Panc1 (cell line): Measurements from ENCODE around the gene TECPR2.

Experiments used
- POLR2AphosphoS5 ChIP-seq: IDR thresholded peaks from 2 replicates; pipeline ENCODE4 v1.6.1; 2012; ENCODE audit warnings: mild to moderate bottlenecking, low read depth, low read length, moderate library complexity
- TCF7L2 ChIP-seq: IDR thresholded peaks from 2 replicates; pipeline ENCODE4 v1.6.1; 2011; ENCODE audit warnings: mild to moderate bottlenecking, low read depth, low read length, inconsistent platforms
- TF ChIP-seq, protein P1 (sequence below): fragments of 450-650 bp; IDR thresholded peaks from 2 replicates; pipeline ENCODE4 v1.5.1; 2017; ENCODE audit warnings: mild to moderate bottlenecking
- TF ChIP-seq, protein P2 (sequence below), 2 experiments: IDR thresholded peaks; 2 replicates each; pipeline ENCODE4 v1.6.1; 2011 to 2012; ENCODE audit warnings: low read depth in 2 of 2, control low read depth in 1 of 2, low read length in 1 of 2, mild to moderate bottlenecking in 1 of 2, moderate library complexity in 1 of 2; ENCODE audit not compliant: insufficient read depth in 1 of 2

DNA sequence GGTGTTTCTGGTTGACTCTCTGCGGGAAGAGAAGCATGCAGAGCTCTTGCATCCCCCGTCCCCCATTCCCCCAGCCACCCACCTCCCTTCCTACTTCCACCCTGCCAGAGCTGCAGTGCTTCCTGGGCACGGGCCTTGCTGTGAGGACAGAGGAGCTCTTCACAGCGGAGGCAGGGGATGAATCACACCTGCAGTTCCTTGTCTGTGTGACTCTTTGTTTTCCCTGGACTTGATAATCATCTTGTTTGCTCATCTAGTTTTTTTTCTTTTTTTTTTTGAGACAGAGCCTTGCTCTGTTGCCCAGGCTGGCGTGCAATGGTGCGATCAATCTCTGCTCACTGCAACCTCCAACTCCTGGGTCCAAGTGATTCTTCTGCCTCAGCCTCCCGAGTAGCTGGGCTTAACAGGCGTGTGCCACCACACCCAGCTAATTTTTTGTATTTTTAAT, 119.1 kb downstream of the TECPR2 start:
- TF ChIP-seq, protein P1, sequence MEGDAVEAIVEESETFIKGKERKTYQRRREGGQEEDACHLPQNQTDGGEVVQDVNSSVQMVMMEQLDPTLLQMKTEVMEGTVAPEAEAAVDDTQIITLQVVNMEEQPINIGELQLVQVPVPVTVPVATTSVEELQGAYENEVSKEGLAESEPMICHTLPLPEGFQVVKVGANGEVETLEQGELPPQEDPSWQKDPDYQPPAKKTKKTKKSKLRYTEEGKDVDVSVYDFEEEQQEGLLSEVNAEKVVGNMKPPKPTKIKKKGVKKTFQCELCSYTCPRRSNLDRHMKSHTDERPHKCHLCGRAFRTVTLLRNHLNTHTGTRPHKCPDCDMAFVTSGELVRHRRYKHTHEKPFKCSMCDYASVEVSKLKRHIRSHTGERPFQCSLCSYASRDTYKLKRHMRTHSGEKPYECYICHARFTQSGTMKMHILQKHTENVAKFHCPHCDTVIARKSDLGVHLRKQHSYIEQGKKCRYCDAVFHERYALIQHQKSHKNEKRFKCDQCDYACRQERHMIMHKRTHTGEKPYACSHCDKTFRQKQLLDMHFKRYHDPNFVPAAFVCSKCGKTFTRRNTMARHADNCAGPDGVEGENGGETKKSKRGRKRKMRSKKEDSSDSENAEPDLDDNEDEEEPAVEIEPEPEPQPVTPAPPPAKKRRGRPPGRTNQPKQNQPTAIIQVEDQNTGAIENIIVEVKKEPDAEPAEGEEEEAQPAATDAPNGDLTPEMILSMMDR, result no peak
- TF ChIP-seq TCF7L2, result no peak
- TF ChIP-seq, protein P2, sequence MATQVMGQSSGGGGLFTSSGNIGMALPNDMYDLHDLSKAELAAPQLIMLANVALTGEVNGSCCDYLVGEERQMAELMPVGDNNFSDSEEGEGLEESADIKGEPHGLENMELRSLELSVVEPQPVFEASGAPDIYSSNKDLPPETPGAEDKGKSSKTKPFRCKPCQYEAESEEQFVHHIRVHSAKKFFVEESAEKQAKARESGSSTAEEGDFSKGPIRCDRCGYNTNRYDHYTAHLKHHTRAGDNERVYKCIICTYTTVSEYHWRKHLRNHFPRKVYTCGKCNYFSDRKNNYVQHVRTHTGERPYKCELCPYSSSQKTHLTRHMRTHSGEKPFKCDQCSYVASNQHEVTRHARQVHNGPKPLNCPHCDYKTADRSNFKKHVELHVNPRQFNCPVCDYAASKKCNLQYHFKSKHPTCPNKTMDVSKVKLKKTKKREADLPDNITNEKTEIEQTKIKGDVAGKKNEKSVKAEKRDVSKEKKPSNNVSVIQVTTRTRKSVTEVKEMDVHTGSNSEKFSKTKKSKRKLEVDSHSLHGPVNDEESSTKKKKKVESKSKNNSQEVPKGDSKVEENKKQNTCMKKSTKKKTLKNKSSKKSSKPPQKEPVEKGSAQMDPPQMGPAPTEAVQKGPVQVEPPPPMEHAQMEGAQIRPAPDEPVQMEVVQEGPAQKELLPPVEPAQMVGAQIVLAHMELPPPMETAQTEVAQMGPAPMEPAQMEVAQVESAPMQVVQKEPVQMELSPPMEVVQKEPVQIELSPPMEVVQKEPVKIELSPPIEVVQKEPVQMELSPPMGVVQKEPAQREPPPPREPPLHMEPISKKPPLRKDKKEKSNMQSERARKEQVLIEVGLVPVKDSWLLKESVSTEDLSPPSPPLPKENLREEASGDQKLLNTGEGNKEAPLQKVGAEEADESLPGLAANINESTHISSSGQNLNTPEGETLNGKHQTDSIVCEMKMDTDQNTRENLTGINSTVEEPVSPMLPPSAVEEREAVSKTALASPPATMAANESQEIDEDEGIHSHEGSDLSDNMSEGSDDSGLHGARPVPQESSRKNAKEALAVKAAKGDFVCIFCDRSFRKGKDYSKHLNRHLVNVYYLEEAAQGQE (IDR thresholded peaks at IDR 0.05; ENCODE audit: insufficient read depth in 1 of 2, low read depth in 2 of 2, low read length in 1 of 2), result no peak
- no peak for TF ChIP-seq POLR2AphosphoS5
